Breast epithelium (tissue), 4 donors: Measurements from ENCODE around the gene RTN4R. TPM values are rescaled to one million over a fixed set of nuclear protein-coding genes. Genes with fewer than 3 reads are reported as not detected.
"Not testable (repeated sequence)": the region's sequence is repeated elsewhere in the genome, so short reads cannot be mapped to it uniquely, and the experiment has no call there.

Experiments
- DNase-seq, 2 donors: peaks; one replicate each; pipeline ENCODE4 v3.0.0-alpha.2; 2019; ENCODE audit warnings: low spot score in 2 of 2
- H3K27ac ChIP-seq, 2 donors: fragments of 200-600 bp; sonication (generic) in 1 of 2; one replicate each; pipeline ENCODE4 v1.5.1; 2016 to 2019; ENCODE audit warnings: mild to moderate bottlenecking in 1 of 2
- H3K27me3 ChIP-seq, 2 donors: fragments of 200-600 bp; sonication (generic) in 1 of 2; one replicate each; pipeline versions ENCODE4 v1.5.1 to v1.6.0; 2017 to 2019; ENCODE audit warnings: control low read depth in 1 of 2, mild to moderate bottlenecking in 1 of 2
- H3K36me3 ChIP-seq: fragments of 200-600 bp; one replicate; pipeline ENCODE4 v1.5.1; 2019
- H3K4me1 ChIP-seq, 2 donors: fragments of 200-600 bp; sonication (generic); one replicate each; pipeline ENCODE4 v1.5.1; 2016 to 2019; ENCODE audit warnings: control low read depth in 1 of 2
- H3K4me3 ChIP-seq, 3 donors: fragments of 200-600 bp; sonication (generic); 1 replicate in 2 of 3; 2 replicates in 1 of 3; pipeline ENCODE4 v1.5.1; 2016 to 2019; ENCODE audit warnings: mild to moderate bottlenecking in 3 of 3, moderate library complexity in 2 of 3
- H3K9me3 ChIP-seq, 2 donors: fragments of 200-600 bp; sonication (generic) in 1 of 2; one replicate each; pipeline ENCODE4 v1.5.1; 2016 to 2019; ENCODE audit warnings: control low read depth in 1 of 2
- CTCF ChIP-seq, 3 donors: fragments of 450-650 bp; IDR thresholded peaks; one replicate each; pipeline ENCODE4 v1.5.1; 2016 to 2017; ENCODE audit warnings: antibody characterized with exemption in 3 of 3, mild to moderate bottlenecking in 3 of 3, moderate library complexity in 3 of 3
- POLR2A ChIP-seq: fragments of 450-650 bp; IDR thresholded peaks from one replicate; pipeline ENCODE4 v1.6.1; 2016; ENCODE audit warnings: antibody characterized with exemption, mild to moderate bottlenecking, moderate library complexity
- POLR2AphosphoS5 ChIP-seq, 3 donors: sonication (generic); formaldehyde crosslinking; IDR thresholded peaks; one replicate each; pipeline ENCODE4 v1.6.1; 2017; ENCODE audit warnings: antibody characterized with exemption in 3 of 3
- intact Hi-C: fragments of 100-400 bp; cut with DNase I; formaldehyde crosslinking; loops from one replicate; pipeline ENCODE4 v1.15.1; 2023; ENCODE audit warnings: low total_unique reads
- total RNA-seq, 3 donors: library from RNA; depleted of rRNA; stranded (reverse); fragments of >200 nt; gene quantifications; one replicate each; pipeline ENCODE4 v1.1.0, GENCODE V29; 2016

Gene RTN4R
- total RNA-seq, 3 donors from 2014 or later = 0.48 to 2.0 (median 1.9) TPM

GRCh38 chr22:20313306-20314077 is 45.4 kb upstream of the RTN4R start:
- H3K9me3 ChIP-seq, H3K27me3 ChIP-seq, H3K36me3 ChIP-seq, H3K4me1 ChIP-seq, H3K27ac ChIP-seq, intact Hi-C loops, H3K4me3 ChIP-seq: not testable (repeated sequence)
- DNase-seq = peak; percentile 11 to 31

- Histone ChIP-seq H3K27me3 (no peaks in the 10 kb centered on the region), H3K4me1 (no peaks in the 10 kb centered on the region), H3K4me3 (no peak overlapping the region), H3K27ac (no peak overlapping the region), H3K9me3 (no peaks in the 10 kb centered on the region), H3K36me3 (no peaks in the 10 kb centered on the region)
- intact Hi-C loops = no loop called here
- TF ChIP-seq POLR2AphosphoS5 (IDR thresholded peaks at IDR 0.05) (no peak), CTCF (IDR thresholded peaks at IDR 0.05) (no peak), POLR2A (no peak)
- peak; percentile 7 to 31 for DNase-seq
Observed at GRCh38 chr22:20312396-20313191, 44.5 kb upstream of the RTN4R start.

GRCh38 chr22:20311249-20312062 is 43.3 kb upstream of the RTN4R start:
- H3K4me1 ChIP-seq, H3K27ac ChIP-seq, H3K27me3 ChIP-seq, H3K36me3 ChIP-seq, H3K4me3 ChIP-seq, H3K9me3 ChIP-seq, intact Hi-C loops: not testable (repeated sequence)
- DNase-seq = peak in 1 of 2 donors; percentile 25

GRCh38 chr22:20310773-20311172 is 42.7 kb upstream of the RTN4R start:
- H3K27me3 ChIP-seq, H3K4me3 ChIP-seq, intact Hi-C loops, H3K36me3 ChIP-seq, H3K27ac ChIP-seq, H3K4me1 ChIP-seq, H3K9me3 ChIP-seq: not testable (repeated sequence)
- DNase-seq = peak in 1 of 2 donors; percentile 36

GRCh38 chr22:20310180-20310579 is 42.1 kb upstream of the RTN4R start:
- DNase-seq, H3K9me3 ChIP-seq, H3K27ac ChIP-seq, intact Hi-C loops, H3K4me3 ChIP-seq, H3K36me3 ChIP-seq, H3K27me3 ChIP-seq, H3K4me1 ChIP-seq: not testable (repeated sequence)

- H3K9me3 ChIP-seq, H3K36me3 ChIP-seq, H3K4me3 ChIP-seq, H3K4me1 ChIP-seq, DNase-seq, intact Hi-C loops, H3K27me3 ChIP-seq, H3K27ac ChIP-seq: not testable (repeated sequence)
Observed at GRCh38 chr22:20308806-20309650, 40.9 kb upstream of the RTN4R start.

- H3K36me3 ChIP-seq, intact Hi-C loops, H3K27ac ChIP-seq, H3K9me3 ChIP-seq, H3K4me1 ChIP-seq, H3K4me3 ChIP-seq, H3K27me3 ChIP-seq: not testable (repeated sequence)
- DNase-seq = peak in 1 of 2 donors; percentile 15
Observed at GRCh38 chr22:20307448-20308447, 39.6 kb upstream of the RTN4R start.

- H3K36me3 ChIP-seq, H3K9me3 ChIP-seq, H3K4me1 ChIP-seq, intact Hi-C loops, H3K27me3 ChIP-seq, H3K4me3 ChIP-seq, H3K27ac ChIP-seq: not testable (repeated sequence)
- DNase-seq = peak in 1 of 2 donors; percentile 37
Observed at GRCh38 chr22:20306646-20307447, 38.7 kb upstream of the RTN4R start.
